RWPE2 (cell line): ENCODE results near the gene DMD.

ENCODE experiments used
- ATAC-seq: fragments of 200-7000 bp; cut with Tn5 transposase; 3 replicates; pipeline ENCODE4 v1.9.1; 2021; ENCODE audit warnings: low read depth
- DNase-seq: peaks from one replicate; pipeline ENCODE4 v3.0.0-alpha.2; 2020; ENCODE audit warnings: low spot score
- H3K27ac ChIP-seq: fragments of 450-650 bp; 2 replicates; pipeline ENCODE4 v1.5.1; 2017; ENCODE audit warnings: mild to moderate bottlenecking; ENCODE audit not compliant: poor library complexity, severe bottlenecking
- H3K27me3 ChIP-seq: fragments of 250-450 bp; sonication (Bioruptor Pico); 2 replicates; pipeline ENCODE4 v1.5.1; 2021; ENCODE audit warnings: mild to moderate bottlenecking, moderate library complexity; ENCODE audit not compliant: insufficient read depth, poor library complexity, severe bottlenecking
- H3K36me3 ChIP-seq: fragments of 250-450 bp; sonication (Bioruptor Pico); 2 replicates; pipeline ENCODE4 v1.5.1; 2020; ENCODE audit warnings: low read depth, mild to moderate bottlenecking, moderate library complexity
- H3K4me1 ChIP-seq: fragments of 250-450 bp; sonication (Bioruptor Pico); 2 replicates; pipeline ENCODE4 v1.5.1; 2021; ENCODE audit warnings: mild to moderate bottlenecking, moderate library complexity; ENCODE audit not compliant: insufficient read depth, poor library complexity, severe bottlenecking
- H3K4me3 ChIP-seq: fragments of 250-450 bp; sonication (Bioruptor Pico); 2 replicates; pipeline ENCODE4 v1.5.1; 2021; ENCODE audit warnings: mild to moderate bottlenecking, moderate library complexity; ENCODE audit not compliant: severe bottlenecking
- H3K9me3 ChIP-seq: fragments of 250-450 bp; sonication (Bioruptor Pico); 2 replicates; pipeline ENCODE4 v1.5.1; 2021; ENCODE audit warnings: mild to moderate bottlenecking, moderate library complexity; ENCODE audit not compliant: severe bottlenecking
- CTCF ChIP-seq: fragments of 450-650 bp; IDR thresholded peaks from one replicate; pipeline ENCODE4 v1.5.1; 2017; ENCODE audit warnings: mild to moderate bottlenecking, moderate library complexity; ENCODE audit not compliant: poor library complexity, severe bottlenecking

DMD gene

GRCh38 chrX:33161829-33162228 is 49.5 kb downstream of the DMD start:
- Histone ChIP-seq H3K4me3 (no peak overlapping the region), H3K27me3 (no peaks in the 10 kb centered on the region), H3K4me1 (no peaks in the 10 kb centered on the region), H3K9me3 (no peaks in the 10 kb centered on the region), H3K36me3 (no peaks in the 10 kb centered on the region), H3K27ac (no peak overlapping the region)
- DNase-seq (no peak), ATAC-seq (no peak)
- no peak for TF ChIP-seq CTCF

- DNase-seq (no peak), ATAC-seq (peak; percentile 49; the same call in 1 of the 3 replicates)
- no peak overlapping the region for H3K4me3 ChIP-seq
- H3K27ac ChIP-seq, result no peak overlapping the region
- H3K27me3 ChIP-seq, result no peaks in the 10 kb centered on the region
- H3K4me1 ChIP-seq, result no peaks in the 10 kb centered on the region
- H3K9me3 ChIP-seq, result no peaks in the 10 kb centered on the region
- H3K36me3 ChIP-seq, result no peaks in the 10 kb centered on the region
- TF ChIP-seq CTCF, result no peak
Observed at GRCh38 chrX:33160273-33160672, 51.1 kb downstream of the DMD start.

- no peak for TF ChIP-seq CTCF
Observed at GRCh38 chrX:33156152-33156726, 55.1 kb downstream of the DMD start.

GRCh38 chrX:33149580-33149979 is 61.8 kb downstream of the DMD start:
- DNase-seq (no peak), ATAC-seq (no peak)
- TF ChIP-seq CTCF, result no peak
- Histone ChIP-seq H3K27me3 (no peaks in the 10 kb centered on the region), H3K9me3 (no peaks in the 10 kb centered on the region), H3K4me3 (no peak overlapping the region), H3K4me1 (no peaks in the 10 kb centered on the region), H3K27ac (no peak overlapping the region), H3K36me3 (no peaks in the 10 kb centered on the region)

More at GRCh38 chrX:33156152-33156726, 55.1 kb downstream of the DMD start:
- ATAC-seq (no peak), DNase-seq (no peak)
- H3K27me3 ChIP-seq, result no peaks in the 10 kb centered on the region
- H3K9me3 ChIP-seq, result no peaks in the 10 kb centered on the region
- H3K36me3 ChIP-seq, result no peaks in the 10 kb centered on the region
- H3K4me1 ChIP-seq, result no peaks in the 10 kb centered on the region
- H3K4me3 ChIP-seq, result no peak overlapping the region
- H3K27ac ChIP-seq, result no peak overlapping the region

- ATAC-seq (no peak), DNase-seq (no peak)
- Histone ChIP-seq H3K4me3 (no peak overlapping the region), H3K27ac (no peak overlapping the region), H3K36me3 (no peaks in the 10 kb centered on the region), H3K27me3 (no peaks in the 10 kb centered on the region), H3K9me3 (no peaks in the 10 kb centered on the region), H3K4me1 (no peaks in the 10 kb centered on the region)
- TF ChIP-seq CTCF, result no peak
Observed at GRCh38 chrX:33149085-33149484, 62.3 kb downstream of the DMD start.
